ENCODE results near the gene PHLPP1.

PHLPP1 gene

GRCh38 chr18:62744076-62744968 lies 29.0 kb downstream of the PHLPP1 start:
- DNase-seq: no peak

GRCh38 chr18:62745089-62745751 lies 29.9 kb downstream of the PHLPP1 start:
- no peak for DNase-seq

GRCh38 chr18:62749389-62749788 lies 34.0 kb downstream of the PHLPP1 start:
- no peak for DNase-seq

GRCh38 chr18:62751341-62751821 lies 36.0 kb downstream of the PHLPP1 start:
- DNase-seq: no peak

GRCh38 chr18:62751977-62752376 lies 36.6 kb downstream of the PHLPP1 start:
- no peak for DNase-seq

GRCh38 chr18:62754026-62754425 lies 38.7 kb downstream of the PHLPP1 start:
- no peak for DNase-seq

- no peak for DNase-seq
These were observed 40.1 kb downstream of the PHLPP1 start for GRCh38 chr18:62755454-62755853.

GRCh38 chr18:62755946-62756345 lies 40.6 kb downstream of the PHLPP1 start:
- no peak for DNase-seq

GRCh38 chr18:62757399-62758010 lies 42.2 kb downstream of the PHLPP1 start:
- DNase-seq: no peak

- DNase-seq: no peak
These were observed 43.2 kb downstream of the PHLPP1 start for GRCh38 chr18:62758591-62758990.

- DNase-seq: no peak
These were observed 44.5 kb downstream of the PHLPP1 start for GRCh38 chr18:62759704-62760402.

GRCh38 chr18:62760403-62760734 lies 45.0 kb downstream of the PHLPP1 start:
- no peak for DNase-seq

GRCh38 chr18:62763101-62763521 lies 47.8 kb downstream of the PHLPP1 start:
- no peak for DNase-seq

- no peak for DNase-seq
These were observed 50.9 kb downstream of the PHLPP1 start for GRCh38 chr18:62766266-62766665.

GRCh38 chr18:62767321-62767720 lies 52.0 kb downstream of the PHLPP1 start:
- DNase-seq: no peak

GRCh38 chr18:62767836-62768557 lies 52.7 kb downstream of the PHLPP1 start:
- DNase-seq: no peak

- DNase-seq: no peak
These were observed 53.2 kb downstream of the PHLPP1 start for GRCh38 chr18:62768558-62768943.

GRCh38 chr18:62769216-62769615 lies 53.9 kb downstream of the PHLPP1 start:
- no peak for DNase-seq

- DNase-seq: no peak
These were observed 56.3 kb downstream of the PHLPP1 start for GRCh38 chr18:62771494-62772270.

GRCh38 chr18:62772860-62773584 lies 57.7 kb downstream of the PHLPP1 start:
- DNase-seq: no peak

GRCh38 chr18:62773691-62774090 lies 58.4 kb downstream of the PHLPP1 start:
- no peak for DNase-seq
